Activated CD8-positive, alpha-beta memory T cell treated with anti-CD3 and anti-CD28 coated beads, Interleukin-2, amount 50 U/mL, for 24 hours (primary cell): ENCODE measurements around the gene ATP10A.
"Not testable (repeated sequence)": the region's sequence is repeated elsewhere in the genome, so short reads cannot be mapped to it uniquely, and the experiment has no call there.

Experiments
- DNase-seq: peaks from one replicate; pipeline ENCODE4 v3.0.0-alpha.2; 2020; ENCODE audit errors: extremely low read depth

Gene ATP10A

GRCh38 chr15:25649390-25649789 lies 213.7 kb downstream of the ATP10A start:
- no peak for DNase-seq

DNA sequence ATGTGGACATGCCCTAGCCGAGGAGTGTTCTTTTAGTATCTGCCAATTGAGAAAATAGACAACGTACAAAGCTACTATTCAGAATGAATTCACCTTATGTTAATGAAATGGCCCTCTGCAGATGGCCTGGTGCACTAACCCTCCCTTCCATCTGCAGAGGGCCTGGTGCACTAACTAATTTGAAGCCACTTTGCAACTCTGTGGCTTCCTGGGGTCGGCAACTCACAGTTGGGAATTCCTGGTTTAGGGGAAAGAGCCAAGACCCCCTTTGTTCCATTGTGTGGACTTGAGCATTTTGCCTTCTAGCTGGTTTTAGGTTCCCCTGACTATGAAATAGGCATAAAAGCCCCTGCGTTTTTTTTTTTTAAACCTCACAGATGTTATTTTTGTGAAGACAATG lies 220.0 kb downstream of the ATP10A start:
- no peak for DNase-seq

GRCh38 chr15:25641762-25642161 lies 221.4 kb downstream of the ATP10A start:
- no peak for DNase-seq

DNA sequence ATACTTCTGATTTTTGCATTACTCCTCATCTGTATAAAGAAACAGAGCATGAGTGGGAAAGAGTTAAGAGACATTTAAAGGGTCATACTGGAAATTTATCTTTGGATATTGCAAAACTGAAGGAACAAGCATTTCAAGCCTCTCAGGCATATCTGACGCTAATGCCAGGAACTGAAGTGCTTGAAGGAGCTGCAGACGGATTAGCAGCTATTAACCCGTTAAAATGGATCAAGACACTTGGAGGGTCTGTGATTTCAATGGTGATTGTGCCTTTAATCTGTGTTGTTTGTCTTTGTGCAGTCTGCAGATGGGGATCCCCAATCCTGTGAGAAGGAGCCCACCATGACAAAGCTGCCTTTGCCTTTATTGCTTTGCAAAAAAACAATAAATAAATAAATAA lies 221.8 kb downstream of the ATP10A start:
- DNase-seq, result no peak

DNA sequence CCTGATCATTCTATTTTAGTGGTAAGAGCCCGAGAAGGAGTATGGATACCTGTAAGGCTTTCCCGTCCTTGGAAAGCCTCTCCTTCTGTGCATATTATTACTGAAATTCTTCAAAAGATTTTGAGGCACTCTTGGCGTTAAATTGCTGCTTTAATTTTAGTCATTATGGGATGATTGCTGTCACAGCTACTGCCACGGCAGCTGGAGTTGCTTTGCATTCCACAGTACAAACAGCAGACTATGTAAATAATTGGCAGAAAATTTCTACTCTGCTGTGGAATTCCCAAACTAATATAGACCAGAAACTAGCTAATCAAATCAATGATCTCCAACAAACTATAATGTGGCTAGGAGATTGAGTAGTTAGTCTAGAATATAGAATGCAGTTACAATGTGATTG lies 222.2 kb downstream of the ATP10A start:
- DNase-seq, result not testable (repeated sequence)

GRCh38 chr15:25640381-25640780 lies 222.7 kb downstream of the ATP10A start:
- no peak for DNase-seq

DNA sequence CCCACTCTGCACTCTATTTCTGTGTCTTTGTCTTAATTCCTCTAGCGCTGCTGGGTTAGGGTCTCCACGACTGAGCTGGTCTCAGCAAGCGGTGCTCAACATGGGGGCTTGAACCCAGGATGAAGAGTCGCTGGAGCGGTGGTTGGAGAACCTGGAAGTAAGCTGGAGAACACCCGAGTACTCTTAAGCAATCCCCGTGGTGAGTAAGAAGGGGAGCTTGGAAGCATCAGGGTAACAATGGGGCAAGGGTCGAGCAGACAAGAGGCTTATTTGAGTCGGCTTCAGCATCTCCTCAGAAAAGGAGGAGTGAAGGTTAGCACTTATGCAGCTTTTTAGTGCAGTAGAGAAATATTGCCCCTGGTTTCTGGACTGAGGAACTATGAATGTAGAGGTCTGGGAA lies 226.6 kb downstream of the ATP10A start:
- DNase-seq, result not testable (repeated sequence)

DNA sequence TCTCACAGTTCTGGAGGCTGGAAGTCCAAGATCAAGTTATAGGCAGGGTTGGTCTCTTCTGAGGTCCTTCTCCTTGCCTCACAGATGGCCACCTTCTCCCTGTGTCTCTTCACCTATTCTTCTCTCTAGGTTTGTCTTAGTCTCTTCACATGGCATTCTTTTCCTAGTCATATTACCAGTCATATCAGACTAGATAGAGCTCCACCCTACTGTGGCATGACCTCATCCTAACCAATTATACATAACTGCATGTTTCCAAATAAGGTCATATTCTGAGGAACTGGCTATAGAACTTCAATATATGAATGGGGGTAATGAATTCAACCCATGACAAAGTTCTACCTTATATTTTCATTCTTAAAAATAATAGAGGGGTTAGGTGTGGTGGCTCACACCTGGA lies 227.9 kb downstream of the ATP10A start:
- no peak for DNase-seq

DNA sequence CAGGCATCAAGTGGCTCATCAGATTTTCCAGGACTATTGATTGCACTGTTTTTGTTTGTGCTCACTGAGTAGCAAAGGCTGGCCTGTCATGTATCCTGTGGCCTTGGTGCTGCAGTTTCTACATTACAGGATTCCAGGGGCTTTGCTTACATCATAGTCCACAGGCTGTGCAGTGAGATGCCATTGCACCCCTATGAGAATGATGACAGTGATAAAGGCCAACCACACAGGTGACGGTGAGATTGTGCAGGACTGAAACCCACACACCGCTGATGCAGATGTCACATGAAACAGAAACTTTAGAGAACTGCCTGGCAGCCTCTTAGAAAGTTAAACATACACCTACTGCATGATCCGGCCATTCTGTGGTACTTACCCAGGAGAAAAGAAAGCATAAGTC lies 229.3 kb downstream of the ATP10A start:
- DNase-seq, result no peak

DNA sequence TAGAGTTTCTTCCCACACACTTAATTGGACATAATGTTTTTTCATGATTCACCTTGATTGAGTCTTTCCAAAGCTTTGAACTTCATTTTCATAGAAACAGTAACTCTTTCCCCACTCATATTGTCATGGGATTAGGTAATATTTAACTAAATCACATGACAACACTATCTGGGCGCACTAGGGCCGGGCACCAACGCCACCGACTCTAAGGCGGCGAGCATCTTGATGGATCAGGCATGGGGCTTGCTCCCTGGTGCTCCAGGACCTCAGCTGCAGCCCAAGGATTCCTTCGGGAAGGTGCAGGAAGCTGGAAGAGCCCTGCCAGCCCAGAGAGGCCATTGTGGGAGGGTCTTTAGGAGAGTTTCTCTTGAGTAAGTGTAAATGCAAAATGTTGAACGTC lies 231.2 kb downstream of the ATP10A start:
- DNase-seq, result no peak
